Measurements from ENCODE around the gene KPNA3. TPM values are rescaled to one million over a fixed set of nuclear protein-coding genes. Genes with fewer than 3 reads are reported as not detected.

The KPNA3 gene
- total and polyA plus RNA-seq, 2 experiments from 2014 or later: 30.5 to 55.7 TPM

DNA sequence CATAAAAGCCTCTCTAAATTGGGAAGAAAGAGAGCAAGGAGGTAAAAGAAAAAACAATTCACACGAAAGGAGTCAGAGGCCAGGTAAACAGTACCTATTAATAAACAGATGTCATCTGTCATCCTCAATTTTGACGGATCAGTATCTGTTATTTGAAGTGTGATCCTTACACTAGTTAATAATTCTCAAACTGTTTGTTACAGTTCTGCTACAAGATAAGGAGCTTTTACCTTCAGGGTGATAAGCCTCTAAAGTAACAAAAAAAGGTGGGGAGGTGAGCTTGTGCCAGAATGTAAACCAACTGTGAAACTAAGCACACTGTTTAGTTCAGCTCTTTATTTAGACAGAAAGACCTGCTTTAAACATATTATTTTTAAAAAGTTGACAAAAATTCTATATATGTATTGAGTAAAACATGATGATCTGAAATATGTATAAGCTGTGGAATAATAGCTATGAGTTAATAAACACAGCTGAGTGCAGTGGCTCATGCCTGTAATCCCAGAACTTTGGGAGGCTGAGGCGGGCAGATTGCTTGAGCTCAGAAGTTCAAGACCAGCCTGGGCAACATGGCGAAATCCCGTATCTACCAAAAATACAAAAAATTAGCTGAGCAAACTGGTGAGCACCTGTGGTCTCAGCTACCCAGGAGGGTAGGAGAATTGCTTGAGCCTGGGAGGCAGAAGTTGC, 52.8 kb downstream of the KPNA3 start:
- Histone ChIP-seq H3K4me1 (ENCODE audit: insufficient read depth) (no peaks in the 10 kb centered on the region), H3K27me3 (ENCODE audit: insufficient read depth) (no peaks in the 10 kb centered on the region), H3K4me2 (no peak overlapping the region), H2AFZ (no peak overlapping the region), H3K27ac (ENCODE audit: low read depth) (no peak overlapping the region), H4K20me1 (replicated peaks; ENCODE audit: insufficient read depth) (peaks cover 8% of the 10 kb centered on the region; the same call in 1 of the 2 replicates), H3K9me2 (ENCODE audit: insufficient read depth) (no peaks in the 10 kb centered on the region), H3K79me2 (replicated peaks; ENCODE audit: insufficient read depth) (no peaks in the 10 kb centered on the region; the same call in 1 of the 2 replicates), H3F3A (replicated peaks; ENCODE audit: low read depth) (no peaks in the 10 kb centered on the region), H3K36me3 (ENCODE audit: insufficient read depth) (peaks cover 5% of the 10 kb centered on the region; the same call in 1 of the 2 replicates), H3K4me3 (no peak overlapping the region)
- Mint-ChIP-seq H3K4me3 (no peak overlapping the region), H3K36me3 (ENCODE audit: low read depth) (peaks cover 15% of the 10 kb centered on the region; the same call in 2 of the 3 replicates), H3K9me3 (no peaks in the 10 kb centered on the region), H3K4me1 (no peaks in the 10 kb centered on the region), H3K27ac (no peak overlapping the region), H3K27me3 (ENCODE audit: insufficient read depth, low read depth, poor library complexity) (peaks cover 2% of the 10 kb centered on the region)
- DNase-seq (ENCODE audit: low spot score): no peak
- TF ChIP-seq NANOG (IDR thresholded peaks at IDR 0.05; ENCODE audit: borderline replicate concordance) (no peak), ZNF114 (CRISPR knock-in tag; IDR thresholded peaks at IDR 0.05) (no peak), STAT1 (IDR thresholded peaks at IDR 0.05; ENCODE audit: unreplicated experiment) (no peak), EZH2 (IDR thresholded peaks at IDR 0.05; ENCODE audit: low read depth, unreplicated experiment) (no peak), CREB1 (CRISPR knock-in tag; IDR thresholded peaks at IDR 0.05; ENCODE audit: low read depth) (no peak), JUNB (IDR thresholded peaks at IDR 0.05; ENCODE audit: unreplicated experiment) (no peak), POLR2AphosphoS5 (IDR thresholded peaks at IDR 0.05; ENCODE audit: low read depth) (no peak), EZH2phosphoT487 (IDR thresholded peaks at IDR 0.05; ENCODE audit: unreplicated experiment) (no peak), ZNF331 (CRISPR knock-in tag; IDR thresholded peaks at IDR 0.05; ENCODE audit: low read depth) (no peak)
- TF ChIP-seq, protein P1, sequence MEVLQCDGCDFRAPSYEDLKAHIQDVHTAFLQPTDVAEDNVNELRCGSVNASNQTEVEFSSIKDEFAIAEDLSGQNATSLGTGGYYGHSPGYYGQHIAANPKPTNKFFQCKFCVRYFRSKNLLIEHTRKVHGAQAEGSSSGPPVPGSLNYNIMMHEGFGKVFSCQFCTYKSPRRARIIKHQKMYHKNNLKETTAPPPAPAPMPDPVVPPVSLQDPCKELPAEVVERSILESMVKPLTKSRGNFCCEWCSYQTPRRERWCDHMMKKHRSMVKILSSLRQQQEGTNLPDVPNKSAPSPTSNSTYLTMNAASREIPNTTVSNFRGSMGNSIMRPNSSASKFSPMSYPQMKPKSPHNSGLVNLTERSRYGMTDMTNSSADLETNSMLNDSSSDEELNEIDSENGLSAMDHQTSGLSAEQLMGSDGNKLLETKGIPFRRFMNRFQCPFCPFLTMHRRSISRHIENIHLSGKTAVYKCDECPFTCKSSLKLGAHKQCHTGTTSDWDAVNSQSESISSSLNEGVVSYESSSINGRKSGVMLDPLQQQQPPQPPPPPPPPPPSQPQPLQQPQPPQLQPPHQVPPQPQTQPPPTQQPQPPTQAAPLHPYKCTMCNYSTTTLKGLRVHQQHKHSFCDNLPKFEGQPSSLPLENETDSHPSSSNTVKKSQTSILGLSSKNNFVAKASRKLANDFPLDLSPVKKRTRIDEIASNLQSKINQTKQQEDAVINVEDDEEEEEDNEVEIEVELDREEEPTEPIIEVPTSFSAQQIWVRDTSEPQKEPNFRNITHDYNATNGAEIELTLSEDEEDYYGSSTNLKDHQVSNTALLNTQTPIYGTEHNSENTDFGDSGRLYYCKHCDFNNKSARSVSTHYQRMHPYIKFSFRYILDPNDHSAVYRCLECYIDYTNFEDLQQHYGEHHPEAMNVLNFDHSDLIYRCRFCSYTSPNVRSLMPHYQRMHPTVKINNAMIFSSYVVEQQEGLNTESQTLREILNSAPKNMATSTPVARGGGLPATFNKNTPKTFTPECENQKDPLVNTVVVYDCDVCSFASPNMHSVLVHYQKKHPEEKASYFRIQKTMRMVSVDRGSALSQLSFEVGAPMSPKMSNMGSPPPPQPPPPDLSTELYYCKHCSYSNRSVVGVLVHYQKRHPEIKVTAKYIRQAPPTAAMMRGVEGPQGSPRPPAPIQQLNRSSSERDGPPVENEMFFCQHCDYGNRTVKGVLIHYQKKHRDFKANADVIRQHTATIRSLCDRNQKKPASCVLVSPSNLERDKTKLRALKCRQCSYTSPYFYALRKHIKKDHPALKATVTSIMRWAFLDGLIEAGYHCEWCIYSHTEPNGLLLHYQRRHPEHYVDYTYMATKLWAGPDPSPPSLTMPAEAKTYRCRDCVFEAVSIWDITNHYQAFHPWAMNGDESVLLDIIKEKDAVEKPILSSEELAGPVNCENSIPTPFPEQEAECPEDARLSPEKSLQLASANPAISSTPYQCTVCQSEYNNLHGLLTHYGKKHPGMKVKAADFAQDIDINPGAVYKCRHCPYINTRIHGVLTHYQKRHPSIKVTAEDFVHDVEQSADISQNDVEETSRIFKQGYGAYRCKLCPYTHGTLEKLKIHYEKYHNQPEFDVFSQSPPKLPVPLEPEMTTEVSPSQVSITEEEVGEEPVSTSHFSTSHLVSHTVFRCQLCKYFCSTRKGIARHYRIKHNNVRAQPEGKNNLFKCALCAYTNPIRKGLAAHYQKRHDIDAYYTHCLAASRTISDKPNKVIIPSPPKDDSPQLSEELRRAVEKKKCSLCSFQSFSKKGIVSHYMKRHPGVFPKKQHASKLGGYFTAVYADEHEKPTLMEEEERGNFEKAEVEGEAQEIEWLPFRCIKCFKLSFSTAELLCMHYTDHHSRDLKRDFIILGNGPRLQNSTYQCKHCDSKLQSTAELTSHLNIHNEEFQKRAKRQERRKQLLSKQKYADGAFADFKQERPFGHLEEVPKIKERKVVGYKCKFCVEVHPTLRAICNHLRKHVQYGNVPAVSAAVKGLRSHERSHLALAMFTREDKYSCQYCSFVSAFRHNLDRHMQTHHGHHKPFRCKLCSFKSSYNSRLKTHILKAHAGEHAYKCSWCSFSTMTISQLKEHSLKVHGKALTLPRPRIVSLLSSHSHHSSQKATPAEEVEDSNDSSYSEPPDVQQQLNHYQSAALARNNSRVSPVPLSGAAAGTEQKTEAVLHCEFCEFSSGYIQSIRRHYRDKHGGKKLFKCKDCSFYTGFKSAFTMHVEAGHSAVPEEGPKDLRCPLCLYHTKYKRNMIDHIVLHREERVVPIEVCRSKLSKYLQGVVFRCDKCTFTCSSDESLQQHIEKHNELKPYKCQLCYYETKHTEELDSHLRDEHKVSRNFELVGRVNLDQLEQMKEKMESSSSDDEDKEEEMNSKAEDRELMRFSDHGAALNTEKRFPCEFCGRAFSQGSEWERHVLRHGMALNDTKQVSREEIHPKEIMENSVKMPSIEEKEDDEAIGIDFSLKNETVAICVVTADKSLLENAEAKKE (CRISPR knock-in tag; IDR thresholded peaks at IDR 0.05): no peak
- TF ChIP-seq, protein P2, sequence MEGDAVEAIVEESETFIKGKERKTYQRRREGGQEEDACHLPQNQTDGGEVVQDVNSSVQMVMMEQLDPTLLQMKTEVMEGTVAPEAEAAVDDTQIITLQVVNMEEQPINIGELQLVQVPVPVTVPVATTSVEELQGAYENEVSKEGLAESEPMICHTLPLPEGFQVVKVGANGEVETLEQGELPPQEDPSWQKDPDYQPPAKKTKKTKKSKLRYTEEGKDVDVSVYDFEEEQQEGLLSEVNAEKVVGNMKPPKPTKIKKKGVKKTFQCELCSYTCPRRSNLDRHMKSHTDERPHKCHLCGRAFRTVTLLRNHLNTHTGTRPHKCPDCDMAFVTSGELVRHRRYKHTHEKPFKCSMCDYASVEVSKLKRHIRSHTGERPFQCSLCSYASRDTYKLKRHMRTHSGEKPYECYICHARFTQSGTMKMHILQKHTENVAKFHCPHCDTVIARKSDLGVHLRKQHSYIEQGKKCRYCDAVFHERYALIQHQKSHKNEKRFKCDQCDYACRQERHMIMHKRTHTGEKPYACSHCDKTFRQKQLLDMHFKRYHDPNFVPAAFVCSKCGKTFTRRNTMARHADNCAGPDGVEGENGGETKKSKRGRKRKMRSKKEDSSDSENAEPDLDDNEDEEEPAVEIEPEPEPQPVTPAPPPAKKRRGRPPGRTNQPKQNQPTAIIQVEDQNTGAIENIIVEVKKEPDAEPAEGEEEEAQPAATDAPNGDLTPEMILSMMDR (conservative IDR thresholded peaks at IDR 0.05; ENCODE audit: low read depth in 2 of 2): no peak
- TF ChIP-seq, protein P3, sequence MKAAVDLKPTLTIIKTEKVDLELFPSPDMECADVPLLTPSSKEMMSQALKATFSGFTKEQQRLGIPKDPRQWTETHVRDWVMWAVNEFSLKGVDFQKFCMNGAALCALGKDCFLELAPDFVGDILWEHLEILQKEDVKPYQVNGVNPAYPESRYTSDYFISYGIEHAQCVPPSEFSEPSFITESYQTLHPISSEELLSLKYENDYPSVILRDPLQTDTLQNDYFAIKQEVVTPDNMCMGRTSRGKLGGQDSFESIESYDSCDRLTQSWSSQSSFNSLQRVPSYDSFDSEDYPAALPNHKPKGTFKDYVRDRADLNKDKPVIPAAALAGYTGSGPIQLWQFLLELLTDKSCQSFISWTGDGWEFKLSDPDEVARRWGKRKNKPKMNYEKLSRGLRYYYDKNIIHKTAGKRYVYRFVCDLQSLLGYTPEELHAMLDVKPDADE (IDR thresholded peaks at IDR 0.05): no peak
- TF ChIP-seq, protein P4, sequence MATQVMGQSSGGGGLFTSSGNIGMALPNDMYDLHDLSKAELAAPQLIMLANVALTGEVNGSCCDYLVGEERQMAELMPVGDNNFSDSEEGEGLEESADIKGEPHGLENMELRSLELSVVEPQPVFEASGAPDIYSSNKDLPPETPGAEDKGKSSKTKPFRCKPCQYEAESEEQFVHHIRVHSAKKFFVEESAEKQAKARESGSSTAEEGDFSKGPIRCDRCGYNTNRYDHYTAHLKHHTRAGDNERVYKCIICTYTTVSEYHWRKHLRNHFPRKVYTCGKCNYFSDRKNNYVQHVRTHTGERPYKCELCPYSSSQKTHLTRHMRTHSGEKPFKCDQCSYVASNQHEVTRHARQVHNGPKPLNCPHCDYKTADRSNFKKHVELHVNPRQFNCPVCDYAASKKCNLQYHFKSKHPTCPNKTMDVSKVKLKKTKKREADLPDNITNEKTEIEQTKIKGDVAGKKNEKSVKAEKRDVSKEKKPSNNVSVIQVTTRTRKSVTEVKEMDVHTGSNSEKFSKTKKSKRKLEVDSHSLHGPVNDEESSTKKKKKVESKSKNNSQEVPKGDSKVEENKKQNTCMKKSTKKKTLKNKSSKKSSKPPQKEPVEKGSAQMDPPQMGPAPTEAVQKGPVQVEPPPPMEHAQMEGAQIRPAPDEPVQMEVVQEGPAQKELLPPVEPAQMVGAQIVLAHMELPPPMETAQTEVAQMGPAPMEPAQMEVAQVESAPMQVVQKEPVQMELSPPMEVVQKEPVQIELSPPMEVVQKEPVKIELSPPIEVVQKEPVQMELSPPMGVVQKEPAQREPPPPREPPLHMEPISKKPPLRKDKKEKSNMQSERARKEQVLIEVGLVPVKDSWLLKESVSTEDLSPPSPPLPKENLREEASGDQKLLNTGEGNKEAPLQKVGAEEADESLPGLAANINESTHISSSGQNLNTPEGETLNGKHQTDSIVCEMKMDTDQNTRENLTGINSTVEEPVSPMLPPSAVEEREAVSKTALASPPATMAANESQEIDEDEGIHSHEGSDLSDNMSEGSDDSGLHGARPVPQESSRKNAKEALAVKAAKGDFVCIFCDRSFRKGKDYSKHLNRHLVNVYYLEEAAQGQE (IDR thresholded peaks at IDR 0.05; ENCODE audit: unreplicated experiment): no peak
- ATAC-seq: no peak

Data from GM23338 (cell line).